Transverse colon (tissue), 4 donors: Measurements from ENCODE around the gene CHMP4A. TPM values are rescaled to one million over a fixed set of nuclear protein-coding genes. Genes with fewer than 3 reads are reported as not detected.
A peak's percentile ranks its signal among the peaks of the same experiment; 100 is the strongest.

Source experiments
- DNase-seq: peaks from one replicate; pipeline ENCODE4 v3.0.0-alpha.2; 2019
- H3K27ac ChIP-seq, 4 donors: fragments of 200-600 bp; sonication (generic); 2 replicates each; pipeline ENCODE4 v1.5.1; 2016 to 2018; ENCODE audit warnings: inconsistent platforms in 4 of 4
- H3K27me3 ChIP-seq: fragments of 200-600 bp; sonication (generic); 2 replicates; pipeline ENCODE4 v1.5.1; 2017; ENCODE audit warnings: inconsistent platforms
- H3K36me3 ChIP-seq, 4 donors: fragments of 200-600 bp; sonication (generic); 2 replicates each; pipeline ENCODE4 v1.5.1; 2017 to 2019; ENCODE audit warnings: inconsistent platforms in 4 of 4
- H3K4me1 ChIP-seq, 4 donors: fragments of 200-600 bp; sonication (generic); 2 replicates each; pipeline ENCODE4 v1.5.1; 2017 to 2020; ENCODE audit warnings: inconsistent platforms in 4 of 4
- H3K4me3 ChIP-seq, 4 donors: fragments of 200-600 bp; sonication (generic); 1 replicate in 1 of 4; 2 replicates in 3 of 4; pipeline versions ENCODE4 v1.5.1 to v1.6.1; 2017 to 2019; ENCODE audit warnings: inconsistent platforms in 4 of 4
- H3K9me3 ChIP-seq, 2 donors: fragments of 200-600 bp; sonication (generic); 2 replicates each; pipeline ENCODE4 v1.5.1; 2017 to 2019; ENCODE audit warnings: inconsistent platforms in 2 of 2
- CTCF ChIP-seq, 5 experiments: fragments of 200-600 bp in 3 of 5; fragments of 450-650 bp in 2 of 5; sonication (generic) in 3 of 5; IDR thresholded peaks; 1 replicate in 2 of 5; 2 replicates in 3 of 5; pipeline ENCODE4 v1.5.1; 2016 to 2017; ENCODE audit warnings: antibody characterized with exemption in 5 of 5, inconsistent platforms in 3 of 5, mild to moderate bottlenecking in 2 of 5, moderate library complexity in 1 of 5
- EP300 ChIP-seq: sonication (generic); formaldehyde crosslinking; IDR thresholded peaks from one replicate; pipeline ENCODE4 v1.6.1; 2017; ENCODE audit warnings: antibody characterized with exemption, low read depth
- POLR2A ChIP-seq: fragments of 450-650 bp; IDR thresholded peaks from one replicate; pipeline ENCODE4 v1.6.1; 2016; ENCODE audit warnings: antibody characterized with exemption, mild to moderate bottlenecking, moderate library complexity
- POLR2AphosphoS5 ChIP-seq, 3 donors: sonication (generic); formaldehyde crosslinking; IDR thresholded peaks; one replicate each; pipeline ENCODE4 v1.6.1; 2016; ENCODE audit warnings: antibody characterized with exemption in 3 of 3
- WGBS, 2 donors: methylation state at CpG; one replicate each; pipeline ENCODE4 v1.1.5; 2018; ENCODE audit warnings: low coverage in 1 of 2; 5-methylcytosine and 5-hydroxymethylcytosine counted together
- in situ Hi-C, 4 donors: fragments of 200-750 bp; cut with MboI; loops; one replicate each; pipeline versions ENCODE4 v1.15.0 to v1.15.1; 2017; ENCODE audit warnings: low sequenced_read_pairs in 3 of 4, low pct_ligation_motif_present in 1 of 4, low pct_unique_long_range_greater_than_20kb in 1 of 4
- intact Hi-C: fragments of 100-400 bp; cut with DNase I; formaldehyde crosslinking; loops from one replicate; pipeline ENCODE4 v1.15.1; 2023; ENCODE audit warnings: low total_unique reads
- total RNA-seq, 4 donors: library from RNA; depleted of rRNA; stranded (reverse); fragments of >200 nt; gene quantifications; one replicate each; pipeline ENCODE4 v1.1.0, GENCODE V29; 2016

The CHMP4A gene
- total RNA-seq, 4 donors from 2014 or later = 7.0 to 81.3 (median 59.0) TPM

- intact Hi-C loops (no loop called here), in situ Hi-C loops (no loop called here)
- Histone ChIP-seq H3K4me1 (peaks cover 20 to 37% (median 25%) of the 10 kb centered on the region in 4 donors), H3K27ac (peak overlapping the region; percentile 96 to 98 (median 96)), H3K27me3 (no peaks in the 10 kb centered on the region), H3K4me3 (peak overlapping the region; percentile 72 to 98 (median 86)), H3K9me3 (no peaks in the 10 kb centered on the region), H3K36me3 (no peaks in the 10 kb centered on the region)
- no peak for DNase-seq
- TF ChIP-seq EP300 (no peak), POLR2A (no peak), POLR2AphosphoS5 (IDR thresholded peaks at IDR 0.05) (no peak), CTCF (IDR thresholded peaks at IDR 0.05) (no peak)
- 19 to 50% methylated on average over 3 to 8 of the region's 8 CpGs for WGBS, 2 donors
Observed at GRCh38 chr14:24194873-24195185, 18.5 kb downstream of the CHMP4A start.

DNA sequence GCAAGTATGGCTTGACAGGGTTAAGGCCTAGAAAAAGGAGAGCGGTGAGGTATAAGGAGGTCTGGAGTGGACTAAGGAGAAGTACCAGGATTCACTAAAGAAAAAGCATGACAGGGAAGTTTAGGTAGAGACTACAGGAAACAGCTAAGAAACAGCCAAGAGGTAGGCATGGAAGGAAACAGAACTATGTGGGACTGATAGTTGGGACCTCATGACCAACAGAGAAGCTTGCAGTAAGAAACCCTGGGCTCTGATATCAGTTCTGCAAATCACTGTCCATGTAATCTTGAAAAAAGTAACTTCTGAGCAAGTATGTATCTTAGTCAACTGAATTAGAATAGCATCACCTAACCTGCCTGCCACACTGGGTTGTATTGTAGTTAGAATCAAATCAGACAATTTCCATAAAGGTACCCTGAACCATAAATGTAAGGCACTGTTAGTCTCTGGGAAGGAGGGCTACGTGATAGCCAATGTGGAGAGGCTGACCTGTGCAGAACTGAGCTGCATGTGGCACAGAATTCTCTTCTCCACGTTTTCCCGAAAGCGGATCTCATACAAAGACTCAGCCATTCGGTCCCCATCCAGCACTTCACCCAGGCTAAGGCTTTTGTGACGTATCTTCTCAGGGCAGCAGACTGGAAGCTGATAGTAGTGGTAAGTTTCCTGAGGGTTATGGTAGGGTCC lies 19.0 kb downstream of the CHMP4A start:
- in situ Hi-C loops (no loop called here), intact Hi-C loops (no loop called here)
- 84 to 94% methylated on average over 2 to 7 of the region's 7 CpGs for WGBS, 2 donors
- DNase-seq = no peak
- Histone ChIP-seq H3K27me3 (no peaks in the 10 kb centered on the region), H3K4me1 (peaks cover 20 to 38% (median 25%) of the 10 kb centered on the region in 4 donors), H3K36me3 (no peaks in the 10 kb centered on the region), H3K27ac (peak overlapping the region; percentile 96 to 98 (median 96)), H3K9me3 (no peaks in the 10 kb centered on the region), H3K4me3 (peak overlapping the region in 3 of 4 donors; percentile 72 to 98 (median 81))
- TF ChIP-seq CTCF (IDR thresholded peaks at IDR 0.05) (no peak), POLR2A (no peak), POLR2AphosphoS5 (IDR thresholded peaks at IDR 0.05) (no peak)

DNA sequence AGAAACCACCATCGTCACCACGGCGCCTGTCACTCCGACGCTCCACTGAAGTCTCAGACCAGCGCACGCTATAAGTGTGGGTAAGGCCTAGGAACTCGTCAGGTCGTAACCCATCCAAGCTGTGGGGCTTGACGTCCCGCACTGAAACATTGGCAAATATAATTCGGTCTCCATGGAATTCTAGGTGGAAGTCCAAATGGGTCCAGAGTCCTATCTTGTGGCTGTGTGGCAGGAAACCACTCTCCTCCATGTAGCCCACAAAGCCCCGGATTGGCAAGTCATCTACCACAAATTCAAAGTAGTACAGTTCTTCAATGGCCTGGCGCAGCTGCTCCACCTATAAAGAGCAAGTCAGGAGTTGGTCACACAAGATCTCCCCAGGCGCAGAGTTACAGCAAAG lies 20.4 kb downstream of the CHMP4A start:
- no peaks in the 10 kb centered on the region for H3K27me3 ChIP-seq
- WGBS, 2 donors = 93% methylated on average over 15 of the region's 15 CpGs; no CpG with 5 or more reads in 1 of the 2 donors
- in situ Hi-C loops (no loop called here), intact Hi-C loops (no loop called here)
- no peaks in the 10 kb centered on the region for H3K36me3 ChIP-seq
- H3K4me1 ChIP-seq = peaks cover 18 to 39% (median 26%) of the 10 kb centered on the region in 4 donors
- no peak overlapping the region for H3K4me3 ChIP-seq
- no peak overlapping the region for H3K27ac ChIP-seq
- DNase-seq = no peak
- TF ChIP-seq EP300 (no peak), POLR2AphosphoS5 (IDR thresholded peaks at IDR 0.05) (no peak), POLR2A (no peak), CTCF (IDR thresholded peaks at IDR 0.05) (no peak)
- no peaks in the 10 kb centered on the region for H3K9me3 ChIP-seq

DNA sequence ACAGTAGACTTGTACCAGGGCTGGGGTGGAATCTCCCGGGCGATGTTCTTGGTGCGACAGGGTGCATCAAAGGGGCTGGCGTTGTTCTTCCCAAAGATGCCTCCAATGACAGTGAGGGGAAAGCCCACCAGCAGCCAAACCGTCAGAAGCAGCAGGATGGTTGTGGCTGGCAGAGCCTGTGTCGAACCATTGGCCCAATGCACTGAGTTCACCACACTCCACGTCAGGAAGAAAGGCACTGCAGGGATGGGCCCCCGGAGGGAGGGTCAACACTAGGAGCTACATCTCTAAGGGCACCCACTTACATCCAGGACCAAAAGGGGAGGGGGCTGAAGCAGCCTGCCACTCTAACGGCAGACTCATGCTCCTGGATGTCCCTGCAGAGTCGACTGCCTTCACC lies 22.9 kb downstream of the CHMP4A start:
- Histone ChIP-seq H3K36me3 (no peaks in the 10 kb centered on the region), H3K4me1 (peaks cover 20 to 30% (median 21%) of the 10 kb centered on the region in 4 donors), H3K27ac (no peak overlapping the region), H3K9me3 (no peaks in the 10 kb centered on the region), H3K4me3 (no peak overlapping the region), H3K27me3 (no peaks in the 10 kb centered on the region)
- in situ Hi-C loops = no loop called here
- 87 to 95% methylated on average over 4 to 10 of the region's 10 CpGs for WGBS, 2 donors
- no peak for TF ChIP-seq EP300
- TF ChIP-seq POLR2AphosphoS5 (IDR thresholded peaks at IDR 0.05) = no peak
- TF ChIP-seq CTCF (IDR thresholded peaks at IDR 0.05) = no peak
- TF ChIP-seq POLR2A = no peak
- no peak for DNase-seq
- intact Hi-C loops = no loop called here
